ENCODE data around the gene KRT33A.
"Not testable (repeated sequence)": the region's sequence is repeated elsewhere in the genome, so short reads cannot be mapped to it uniquely, and the experiment has no call there.

Gene KRT33A

DNA sequence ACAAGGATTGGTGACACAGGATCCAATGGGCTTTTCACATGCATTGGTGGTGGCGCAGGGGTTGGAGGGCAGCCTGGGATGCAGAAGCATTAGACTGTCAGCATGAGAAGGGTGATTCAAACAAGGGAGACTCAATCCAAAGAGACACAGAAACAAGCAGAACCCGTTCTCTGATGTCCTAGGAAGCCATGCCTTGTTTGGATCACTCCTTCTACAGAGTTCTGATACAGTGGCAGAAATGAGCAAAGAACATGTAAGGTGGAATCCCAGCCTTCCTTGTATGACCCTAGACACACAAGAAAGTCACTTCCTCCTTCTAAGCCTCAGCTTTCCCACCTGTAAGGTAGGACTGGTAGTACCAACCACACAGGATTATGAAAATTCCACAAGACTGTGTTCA is 13.3 kb upstream of the KRT33A start:
- DNase-seq (ENCODE audit: low read depth) = no peak

DNA sequence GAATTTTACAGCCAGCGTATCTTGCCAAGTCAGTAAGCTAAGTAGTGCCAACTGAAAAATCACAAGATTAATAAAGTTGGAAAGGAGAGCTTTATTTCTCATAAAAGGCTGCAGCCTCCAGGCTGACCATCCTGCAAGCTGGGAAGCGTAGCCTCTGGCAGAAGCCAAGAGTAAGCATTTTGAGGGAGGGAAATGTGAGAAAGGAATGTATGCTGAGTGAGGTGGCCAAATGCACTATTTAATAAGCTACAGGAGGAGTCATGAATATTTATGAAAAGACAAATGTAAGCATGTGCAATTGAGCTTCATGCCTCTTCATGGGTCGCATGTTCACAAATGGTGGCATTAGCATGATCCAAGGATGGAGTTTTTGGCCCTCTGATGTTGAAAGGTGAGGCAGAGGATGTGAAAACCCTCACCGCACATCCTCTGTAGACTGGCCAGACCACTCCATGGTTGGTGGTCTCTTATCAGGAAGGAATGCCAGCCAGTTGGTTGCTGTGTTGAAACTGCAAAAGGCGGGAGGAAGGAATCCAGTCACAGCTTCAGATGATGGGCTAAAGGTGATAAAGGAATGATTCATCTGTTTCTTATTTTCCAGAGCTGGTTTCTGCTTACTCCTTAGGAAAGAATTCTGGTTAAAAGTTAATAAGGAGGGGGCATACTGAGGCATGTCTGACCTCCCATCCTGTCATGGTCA is 9.8 kb upstream of the KRT33A start:
- no peak for DNase-seq (ENCODE audit: low read depth)

DNA sequence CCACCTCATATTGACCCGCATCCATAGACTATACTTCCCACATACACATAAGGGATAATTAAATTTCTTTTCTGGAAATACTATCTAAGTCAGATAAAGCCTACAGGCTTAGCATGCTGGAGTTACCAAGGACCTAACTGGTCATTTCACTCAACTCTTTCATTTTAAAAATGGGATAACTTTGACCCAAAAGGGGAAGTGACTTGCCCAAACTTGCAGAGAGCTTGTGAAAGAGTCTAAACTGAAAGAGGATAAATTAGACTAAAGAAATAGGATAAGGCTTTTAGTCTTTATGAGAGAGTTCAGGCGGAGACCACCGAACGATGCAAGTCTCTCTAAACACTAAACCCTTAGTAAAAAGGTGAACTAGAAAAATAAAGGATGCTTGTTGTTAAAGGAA is 3.9 kb upstream of the KRT33A start:
- DNase-seq (ENCODE audit: low read depth) = no peak

DNA sequence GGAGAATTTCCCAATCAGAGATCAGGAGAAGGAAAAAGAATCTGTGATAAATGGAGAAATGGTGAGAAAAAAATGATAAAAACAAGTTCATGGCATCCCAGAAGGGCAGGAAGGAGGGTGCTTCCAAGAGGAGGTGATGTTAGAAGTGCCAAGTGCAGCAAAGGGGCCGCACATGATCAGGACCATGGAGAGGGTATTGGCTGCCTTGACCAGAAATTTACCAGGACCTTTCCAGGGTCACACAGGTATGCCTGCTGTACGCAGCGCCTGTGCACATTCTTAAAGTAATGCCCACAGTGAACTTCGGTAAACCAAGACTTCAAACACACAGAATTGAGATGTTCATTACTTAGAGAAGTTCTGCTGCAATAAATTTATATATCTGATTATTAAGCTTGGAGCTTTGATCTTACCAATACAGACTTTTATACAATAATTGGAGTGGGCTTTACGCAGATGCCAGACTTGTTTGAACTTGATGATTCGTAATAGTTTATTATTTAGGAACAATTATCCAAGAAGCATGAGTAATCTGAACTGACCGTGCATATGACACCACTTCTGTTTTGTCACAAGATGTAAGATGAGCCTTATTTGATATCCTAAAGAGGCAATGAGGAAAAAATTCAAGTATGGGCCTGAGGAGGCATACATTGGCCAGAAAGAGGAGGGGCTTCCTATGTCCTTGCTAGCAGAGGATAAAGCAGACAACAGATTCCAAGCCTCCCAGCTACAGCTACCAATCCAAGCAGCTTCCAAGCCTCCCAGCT is 2.2 kb upstream of the KRT33A start:
- no peak for DNase-seq (ENCODE audit: low read depth)

DNA sequence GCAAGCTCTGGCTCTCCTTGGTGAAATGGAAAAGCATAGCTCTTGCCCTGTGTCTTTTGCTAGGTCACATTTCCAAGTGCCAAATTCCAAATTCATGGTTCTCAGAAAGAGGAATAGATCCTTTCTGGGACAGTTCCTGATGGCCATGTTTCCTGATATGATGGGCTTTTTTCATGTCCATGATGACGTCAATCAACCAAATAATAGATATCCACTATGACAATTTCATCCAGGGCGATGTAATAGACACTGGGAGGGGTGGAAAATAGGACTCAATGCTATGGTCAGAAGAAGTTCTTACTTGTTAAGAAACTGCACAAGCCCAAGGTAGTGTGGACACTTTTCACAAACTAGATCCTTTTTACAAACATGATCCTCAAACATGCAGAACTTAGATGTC is 549 bp upstream of the KRT33A start:
- DNase-seq (ENCODE audit: low read depth) = no peak

DNA sequence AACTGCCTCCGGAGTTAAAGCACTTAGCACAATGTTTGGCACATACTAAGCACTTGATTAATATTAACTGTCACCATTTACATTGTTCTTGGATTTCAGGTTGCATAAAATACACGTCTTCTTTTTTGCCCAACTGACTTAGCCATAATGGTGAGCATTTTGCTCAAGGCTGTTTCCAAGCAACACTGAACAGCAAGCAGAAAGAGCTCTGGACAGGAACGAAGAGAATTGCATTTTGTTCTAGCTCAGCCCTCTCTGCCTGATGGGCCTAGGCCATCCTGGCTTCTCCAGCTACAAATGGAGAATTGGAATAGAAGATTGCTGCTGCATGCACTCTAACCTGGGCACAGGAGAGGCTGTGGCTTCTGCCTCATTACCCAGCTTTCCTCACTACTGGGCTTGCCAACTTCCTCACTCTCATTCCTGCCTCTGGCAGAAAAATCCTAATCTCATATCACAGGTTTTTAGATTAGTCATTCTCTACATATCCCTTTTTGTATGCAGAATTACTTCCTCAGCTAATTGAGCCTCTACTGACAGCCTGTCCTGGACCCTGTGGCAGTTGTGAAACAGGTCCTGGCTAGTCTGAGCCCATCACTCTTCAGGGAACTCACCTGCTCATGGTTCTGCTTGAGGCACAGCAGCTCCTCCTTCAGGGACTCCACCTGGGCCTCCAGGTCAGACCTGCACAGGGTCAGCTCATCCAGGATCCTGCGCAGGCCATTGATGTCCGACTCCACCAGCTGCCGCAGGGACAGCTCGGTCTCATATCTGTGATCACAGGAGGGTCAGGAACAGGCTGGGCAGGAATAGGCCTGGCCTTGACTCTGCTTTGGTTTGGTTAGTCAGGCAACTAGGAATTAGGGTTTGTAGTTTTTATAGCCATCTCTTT is 2.5 kb downstream of the KRT33A start:
- DNase-seq (ENCODE audit: low read depth) = no peak

DNA sequence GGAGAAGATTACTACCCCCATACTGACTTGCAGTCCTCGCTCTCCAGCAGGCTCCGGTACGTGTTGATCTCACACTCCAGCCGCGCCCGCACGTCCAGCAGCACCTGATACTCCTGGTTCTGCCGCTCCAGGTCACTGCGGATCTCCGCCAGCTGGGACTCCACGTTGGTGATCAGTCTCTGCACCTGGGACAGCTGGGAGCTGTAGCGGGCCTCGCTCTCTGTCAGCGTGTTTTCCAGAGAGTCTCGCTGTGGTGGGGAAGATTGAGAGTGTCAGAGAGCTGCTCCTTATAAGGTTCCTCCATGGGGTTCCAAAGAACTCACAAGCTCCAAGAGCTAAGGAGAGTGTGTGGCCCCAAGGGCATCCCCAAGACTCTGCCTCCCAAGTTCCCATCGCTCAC is 4.2 kb downstream of the KRT33A start:
- not testable (repeated sequence) for DNase-seq (ENCODE audit: low read depth)

DNA sequence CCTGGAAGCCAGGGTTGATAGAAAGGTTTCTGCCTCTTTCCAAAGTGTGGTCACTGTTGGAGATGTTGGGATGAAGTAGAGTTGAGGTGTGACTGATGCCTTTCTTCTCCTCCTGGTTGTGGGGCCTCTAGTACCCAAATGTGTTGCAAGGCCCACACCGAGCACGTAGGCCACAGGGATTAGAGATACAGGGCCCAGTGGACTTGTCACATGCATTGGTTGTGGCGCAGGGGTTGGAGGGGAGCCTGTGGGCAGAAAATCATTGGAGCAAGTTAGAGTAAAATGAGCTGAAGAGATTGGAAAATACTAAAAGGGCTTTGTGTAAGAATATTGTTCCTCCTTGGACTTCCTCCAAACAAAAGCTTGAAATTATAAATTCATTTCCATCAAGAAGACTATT is 4.6 kb downstream of the KRT33A start:
- no peak for DNase-seq (ENCODE audit: low read depth)

DNA sequence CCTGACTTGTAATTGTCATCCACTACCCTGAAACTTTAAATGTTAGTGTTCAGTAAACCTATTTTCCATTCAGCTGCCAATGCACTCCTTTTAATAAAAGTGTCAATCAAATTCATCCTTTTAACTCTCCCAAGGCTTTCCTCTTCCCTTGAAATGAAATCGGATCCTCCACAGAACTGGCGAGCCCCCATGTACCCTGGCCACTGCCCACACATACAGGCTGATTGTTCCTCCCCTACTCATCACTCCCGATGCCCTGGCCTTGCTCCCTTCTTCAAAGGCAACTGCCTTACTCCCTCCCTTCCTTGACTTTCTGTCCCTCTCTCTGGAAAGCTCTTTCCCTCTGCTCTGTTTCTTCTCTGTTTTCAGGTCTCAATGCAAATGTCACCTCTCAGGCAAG is 7.6 kb downstream of the KRT33A start:
- DNase-seq (ENCODE audit: low read depth) = no peak

DNA sequence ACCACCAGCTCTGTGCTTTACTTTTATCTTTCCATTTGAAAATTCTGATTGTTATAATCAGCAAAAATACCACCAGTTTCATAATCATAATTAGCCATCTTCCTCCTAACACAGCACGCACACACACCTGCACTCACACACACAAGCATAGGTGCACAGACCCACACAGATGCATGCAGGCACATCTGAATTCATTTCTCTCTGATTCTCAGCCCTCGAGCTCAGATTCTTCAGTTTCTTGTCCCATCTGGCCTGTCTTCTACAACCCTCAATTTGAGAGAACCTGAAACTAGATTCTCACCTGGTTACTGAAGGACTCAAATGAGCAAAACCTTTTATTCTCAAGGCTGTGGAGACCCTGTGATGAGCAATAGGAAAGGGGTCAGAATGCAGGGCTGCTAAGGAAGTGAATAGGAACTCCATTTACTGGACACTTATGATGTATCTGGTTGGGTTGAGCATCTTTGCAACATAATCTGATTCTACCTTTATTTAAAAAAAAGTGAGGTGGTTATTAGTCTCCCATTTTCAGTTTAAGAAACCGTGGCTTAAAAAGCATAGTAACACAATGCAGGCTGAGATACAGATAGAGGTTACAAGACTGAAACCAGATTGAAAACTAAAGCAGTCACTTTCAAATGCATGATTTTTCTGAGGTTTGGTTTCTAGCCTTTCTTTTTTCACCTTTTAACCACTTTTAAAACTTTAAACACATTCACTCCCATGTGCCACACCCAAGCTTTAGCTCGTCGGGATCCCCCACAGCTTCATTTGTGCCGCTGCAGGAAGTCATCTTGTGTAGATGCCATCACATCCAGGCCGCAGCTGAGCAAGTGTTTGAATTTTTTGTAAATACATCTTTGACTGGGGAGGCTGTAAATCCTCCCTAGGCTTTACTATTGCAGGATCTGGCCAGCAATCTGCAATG is 9.4 kb downstream of the KRT33A start:
- DNase-seq (ENCODE audit: low read depth) = no peak

DNA sequence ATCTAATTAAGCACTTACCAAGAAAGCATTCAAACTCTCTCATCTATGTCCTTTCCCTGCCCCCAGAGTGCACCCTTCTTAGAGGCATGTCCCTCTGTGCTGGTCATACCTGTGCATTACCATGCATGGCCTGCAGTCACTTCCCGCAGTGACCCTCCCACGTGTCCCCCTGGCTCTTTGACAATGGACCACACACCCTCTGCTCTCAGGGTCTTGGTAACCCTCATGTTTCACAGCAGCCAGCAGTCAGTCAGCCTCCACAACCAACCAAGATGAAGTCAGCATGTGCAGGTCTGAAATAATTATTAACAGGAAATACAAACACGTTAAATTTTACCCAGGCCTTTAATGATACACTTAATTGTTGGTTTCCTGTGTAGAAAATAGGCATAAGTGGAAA is 10.1 kb downstream of the KRT33A start:
- DNase-seq (ENCODE audit: low read depth) = no peak

DNA sequence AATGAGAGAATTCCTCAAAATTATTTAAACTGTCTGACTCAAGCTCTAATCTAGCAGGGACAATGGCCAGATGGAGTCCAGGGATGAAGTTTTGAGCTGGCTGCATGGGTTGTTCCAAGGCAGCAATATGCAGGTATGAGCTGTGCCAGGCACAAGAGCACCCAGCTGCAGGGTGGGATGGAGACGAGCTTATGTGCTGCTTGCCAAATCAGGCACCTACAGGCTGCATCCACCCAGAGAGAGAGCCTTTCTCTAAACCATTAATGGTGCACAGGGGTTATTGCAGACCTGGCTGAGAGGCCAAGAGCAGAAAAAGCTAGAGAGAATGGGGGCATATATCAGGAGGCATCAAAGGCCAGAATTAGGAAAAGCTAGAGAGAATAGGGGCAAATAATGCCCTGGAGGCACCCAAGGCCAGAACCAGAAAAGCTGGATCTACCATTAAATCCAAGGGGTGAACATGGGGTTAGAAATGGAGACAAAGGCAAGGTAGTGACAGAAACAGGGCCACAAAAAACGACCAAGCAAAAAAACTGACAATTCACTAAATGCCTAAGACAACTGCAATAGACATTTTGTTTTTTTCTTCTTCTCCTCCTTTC is 11.0 kb downstream of the KRT33A start:
- no peak for DNase-seq (ENCODE audit: low read depth)

DNA sequence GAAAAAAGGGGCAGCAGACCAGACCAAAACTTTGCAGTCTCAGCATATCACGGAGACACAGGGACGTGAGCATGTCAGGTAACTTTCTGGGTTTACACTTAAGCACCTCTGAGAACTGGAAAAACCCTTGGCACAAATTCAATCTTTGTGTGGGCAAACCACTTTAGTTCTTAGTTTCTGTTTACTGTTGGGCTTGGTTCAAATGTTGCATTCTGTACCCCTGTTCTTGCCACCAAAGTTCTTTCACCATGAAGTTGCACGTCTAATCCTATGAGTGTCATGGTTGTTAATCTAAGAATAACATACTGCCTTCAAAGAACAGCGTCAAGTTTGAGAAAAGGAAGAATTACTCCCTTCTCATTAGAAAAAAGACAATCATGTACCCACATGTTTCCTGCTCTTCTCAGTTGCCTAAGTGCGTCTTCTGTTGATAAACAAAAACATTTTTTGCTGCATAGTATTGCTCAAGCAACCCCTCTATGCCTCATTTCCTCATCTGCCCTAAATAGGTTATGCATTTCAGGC is 11.6 kb downstream of the KRT33A start:
- no peak for DNase-seq (ENCODE audit: low read depth)

DNA sequence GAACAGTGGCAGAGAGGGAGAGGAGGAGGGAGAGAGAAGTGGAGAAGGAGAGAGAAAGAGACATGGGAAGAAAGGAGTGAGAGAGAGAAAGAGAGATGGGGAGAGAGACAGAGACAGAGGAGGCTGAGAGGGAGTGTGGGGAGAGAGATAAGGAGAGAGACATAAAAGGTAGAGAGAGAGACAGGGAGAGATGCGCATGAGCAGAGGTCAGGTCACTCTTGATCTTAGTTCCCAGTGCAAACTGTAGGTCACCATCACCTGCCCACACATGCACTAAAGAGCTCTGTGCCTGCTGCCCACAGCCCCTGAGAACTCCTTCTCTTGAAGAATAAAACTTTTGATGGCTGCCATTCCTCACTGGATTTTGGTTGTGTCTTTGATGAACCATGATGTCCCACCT is 14.9 kb downstream of the KRT33A start:
- DNase-seq (ENCODE audit: low read depth) = no peak

DNA sequence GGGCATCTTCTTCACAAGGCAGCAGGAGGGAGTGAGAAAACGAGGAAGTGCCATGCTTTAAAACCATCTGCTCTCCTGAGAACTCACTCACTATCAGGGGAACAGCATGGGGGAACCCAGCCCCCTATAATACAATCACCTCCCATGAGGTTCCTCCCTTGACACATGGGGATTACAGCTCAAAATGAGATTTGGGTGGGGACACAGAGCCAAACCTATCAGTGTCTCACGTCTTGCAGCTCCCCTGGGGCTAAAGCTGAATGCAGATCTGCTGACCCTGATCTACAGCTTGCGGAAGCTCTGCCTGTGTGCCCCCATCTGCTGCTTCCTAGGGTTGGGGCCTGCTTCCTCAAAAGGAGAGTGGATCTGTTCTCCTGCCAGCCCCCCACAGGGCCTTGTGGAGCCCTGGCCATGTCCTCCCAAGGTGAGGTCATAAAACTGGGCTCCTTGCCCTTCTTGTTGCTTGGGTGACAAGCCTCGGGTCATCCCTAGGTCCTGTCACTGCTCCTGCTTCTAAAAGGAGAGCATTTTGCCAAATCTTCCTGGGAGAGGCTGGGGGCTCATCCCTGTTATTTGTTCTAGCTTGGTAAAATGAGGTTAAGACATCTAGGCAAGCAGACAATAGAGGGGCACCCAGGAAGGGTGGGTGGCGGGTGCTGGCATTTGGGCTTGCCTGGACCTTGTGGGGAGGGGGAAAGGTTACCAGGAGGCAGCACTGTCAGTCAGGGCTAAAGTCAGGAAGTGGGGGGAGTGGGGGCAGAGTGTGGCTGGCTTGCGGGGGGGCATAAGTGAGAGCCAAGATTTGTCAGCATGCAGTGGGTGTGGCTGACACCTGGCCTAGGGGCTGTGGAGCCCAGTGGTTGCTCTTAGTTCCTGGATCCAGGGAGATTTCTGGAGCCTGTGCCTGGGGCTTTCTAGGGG is 16.0 kb downstream of the KRT33A start:
- DNase-seq (ENCODE audit: low read depth) = peak; percentile 8

DNA sequence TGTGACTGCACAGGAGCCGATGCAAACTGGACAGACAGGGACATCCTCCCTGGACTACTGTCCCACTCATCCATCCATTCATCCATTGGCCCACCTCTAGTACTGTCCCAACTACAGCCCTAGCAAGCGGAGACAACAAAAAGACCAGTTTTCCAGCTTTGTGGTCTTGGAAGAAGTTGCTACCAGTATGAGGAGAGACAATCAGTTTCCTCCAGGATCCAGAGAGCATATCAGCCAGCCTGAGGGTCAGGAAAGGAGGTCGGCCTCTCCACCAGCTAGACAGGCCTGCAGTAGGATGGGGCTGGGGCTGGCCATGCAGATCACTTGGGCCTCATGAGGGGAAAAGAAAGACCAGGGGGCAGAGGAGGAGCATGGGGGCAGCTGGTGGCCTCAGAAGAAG is 16.8 kb downstream of the KRT33A start:
- no peak for DNase-seq (ENCODE audit: low read depth)

DNA sequence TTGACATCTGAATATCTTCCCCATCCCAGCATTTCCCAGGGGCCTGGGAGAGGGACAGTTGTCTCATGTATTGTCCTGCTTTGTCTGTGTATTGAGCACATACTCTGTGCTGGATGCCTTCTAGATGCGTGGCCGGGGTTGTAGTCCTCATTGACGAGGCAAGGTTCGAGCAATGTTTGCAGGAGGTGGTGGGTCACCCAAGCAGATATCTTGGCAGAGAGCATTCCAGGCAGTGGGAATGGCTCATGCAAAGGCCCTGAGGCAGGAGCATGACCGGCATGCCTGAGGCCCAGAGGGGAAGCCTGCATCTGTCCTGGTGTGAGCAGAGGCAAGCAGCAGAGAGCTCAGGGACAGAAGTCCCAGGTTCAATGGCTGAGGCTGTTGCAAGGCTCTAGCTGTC is 17.5 kb downstream of the KRT33A start:
- no peak for DNase-seq (ENCODE audit: low read depth)

DNA sequence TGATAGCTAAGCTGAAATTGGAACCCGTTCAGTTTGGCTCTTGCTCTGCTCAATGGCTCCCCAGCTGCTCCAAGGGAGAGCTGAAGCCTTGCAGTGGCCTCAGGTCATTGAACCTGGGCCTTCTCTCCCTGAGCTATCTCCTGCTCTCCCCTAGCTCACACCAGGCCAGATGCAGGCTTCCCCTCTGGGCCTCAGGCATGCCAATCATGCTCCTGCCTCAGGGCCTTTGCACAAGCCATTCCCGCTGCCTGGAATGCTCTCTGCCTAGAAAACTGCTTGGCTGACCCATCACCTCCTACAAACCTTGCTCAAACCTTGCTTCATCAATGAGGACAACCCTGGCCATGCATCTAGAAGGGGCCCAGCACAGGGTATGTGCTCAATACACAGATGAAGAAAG is 18.4 kb downstream of the KRT33A start:
- DNase-seq (ENCODE audit: low read depth) = no peak

DNA sequence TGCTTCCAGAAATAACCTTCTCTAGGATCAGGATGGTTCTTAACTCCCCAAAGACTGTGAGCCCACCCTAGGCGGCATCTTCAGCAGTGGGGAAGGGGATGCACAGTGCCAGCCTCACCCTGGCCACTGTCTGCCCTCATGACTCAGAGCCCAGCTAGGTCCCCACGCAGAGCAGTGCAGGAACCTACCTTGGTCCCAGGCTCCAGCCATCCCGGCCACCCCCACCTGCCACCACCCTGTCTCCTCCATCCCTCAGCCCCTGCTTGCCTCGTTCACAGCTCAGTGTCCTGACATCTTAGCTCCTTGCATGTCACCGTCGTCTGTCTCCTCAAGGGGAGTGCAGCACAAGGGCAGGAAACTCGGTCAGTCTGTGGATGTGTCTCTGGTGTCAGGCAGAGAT is 19.0 kb downstream of the KRT33A start:
- no peak for DNase-seq (ENCODE audit: low read depth)
